ENCODE results near the gene TBX18. TPM values are rescaled to one million over a fixed set of nuclear protein-coding genes. Genes with fewer than 3 reads are reported as not detected.

Gene TBX18
- total RNA-seq, 2 experiments from 2014 or later: not detected

DNA sequence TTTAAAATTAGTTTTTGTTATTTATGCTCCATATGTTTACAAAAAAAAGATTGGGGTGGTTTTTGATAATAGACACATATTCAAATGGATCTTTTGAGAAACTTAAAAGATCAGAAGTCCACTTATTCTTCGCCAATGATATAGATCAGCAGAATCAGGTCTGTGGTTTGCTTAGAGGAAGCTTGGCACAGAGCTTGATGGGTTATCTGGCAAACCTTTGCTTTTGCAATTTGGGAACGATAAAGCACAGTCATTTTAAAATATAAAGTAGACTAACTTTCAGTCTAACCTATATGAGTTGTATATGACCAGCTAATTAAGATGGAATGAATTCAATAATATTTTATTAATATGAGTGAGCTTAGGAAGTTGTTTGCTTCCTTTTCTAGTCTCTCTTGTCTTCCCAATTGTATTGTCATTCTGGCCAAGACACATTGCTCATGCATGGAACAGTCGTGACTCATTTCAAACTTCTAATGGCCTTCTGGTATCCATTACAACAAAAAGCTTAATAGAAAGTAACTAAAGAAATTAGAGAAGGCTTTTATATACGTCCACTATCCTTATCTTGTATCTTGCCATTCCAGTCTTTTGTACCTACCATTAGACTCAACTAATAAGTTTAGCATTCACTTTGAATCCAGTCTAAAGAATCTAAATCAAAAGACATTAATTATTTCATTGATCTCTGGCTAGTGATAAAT lies 118.7 kb downstream of the TBX18 start:
- no peak for DNase-seq
- intact Hi-C loops (cut with micrococcal nuclease): no loop called here
- Mint-ChIP-seq H3K9me3 (no peaks in the 10 kb centered on the region), H3K4me1 (ENCODE audit: low read depth) (no peaks in the 10 kb centered on the region), H3K27ac (no peak overlapping the region), H3K36me3 (no peaks in the 10 kb centered on the region), H3K4me3 (no peak overlapping the region), H3K27me3 (no peaks in the 10 kb centered on the region)
- POLR2A ChIA-PET: interaction anchor here (0.7 kb wide), 1 partner anchor 30 kb away, joined by 3 read pairs; no protein-coding TSS in a partner anchor
- CTCF ChIA-PET: no interaction called here

DNA sequence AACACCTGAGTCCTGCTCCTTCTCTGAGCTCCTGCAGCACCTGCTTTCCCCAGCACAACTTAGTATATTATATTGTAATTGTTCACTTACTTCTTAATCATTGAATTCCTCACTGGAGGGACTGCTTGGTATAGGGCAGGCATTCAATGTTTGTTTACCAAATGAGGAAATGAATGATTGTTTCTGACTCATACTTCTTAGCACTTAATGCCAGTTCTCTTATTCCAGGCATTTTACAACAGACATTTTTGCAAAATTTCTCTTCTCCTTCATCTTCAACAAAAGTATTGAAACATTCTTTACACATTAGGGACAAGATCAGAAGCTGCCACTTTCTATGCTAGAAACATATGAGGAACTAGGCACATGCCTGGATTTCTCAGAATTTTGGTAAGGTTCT lies 119.4 kb downstream of the TBX18 start:
- no peak overlapping the region for H3K4me3 Mint-ChIP-seq
- intact Hi-C loops (cut with micrococcal nuclease): no loop called here
- H3K9me3 Mint-ChIP-seq: no peaks in the 10 kb centered on the region
- no peaks in the 10 kb centered on the region for H3K27me3 Mint-ChIP-seq
- CTCF ChIA-PET: no interaction called here
- POLR2A ChIA-PET: no interaction called here
- H3K4me1 Mint-ChIP-seq (ENCODE audit: low read depth): no peaks in the 10 kb centered on the region
- H3K27ac Mint-ChIP-seq: no peak overlapping the region
- H3K36me3 Mint-ChIP-seq: no peaks in the 10 kb centered on the region
- no peak for DNase-seq

DNA sequence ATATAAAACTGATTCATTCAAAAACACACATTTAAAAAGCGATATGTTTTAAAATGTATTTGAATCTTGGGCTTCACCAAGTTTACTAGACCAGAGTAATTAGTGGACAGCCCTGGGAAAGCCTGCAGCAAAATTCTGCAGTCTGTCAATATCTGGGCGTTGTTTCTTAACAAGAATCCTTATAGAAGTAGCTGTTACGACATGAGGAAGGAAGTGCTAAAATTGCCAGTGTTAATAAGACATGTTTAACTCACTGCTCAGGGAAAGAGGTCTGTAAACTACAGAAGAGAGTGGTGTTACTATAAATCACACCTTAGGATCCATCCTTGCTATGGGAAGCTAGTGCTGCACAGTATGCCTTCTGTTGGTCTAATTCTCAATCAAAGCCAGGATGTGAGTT lies 120.6 kb downstream of the TBX18 start:
- Mint-ChIP-seq H3K9me3 (no peaks in the 10 kb centered on the region), H3K4me1 (ENCODE audit: low read depth) (no peaks in the 10 kb centered on the region), H3K4me3 (no peak overlapping the region), H3K27ac (no peak overlapping the region), H3K36me3 (no peaks in the 10 kb centered on the region), H3K27me3 (no peaks in the 10 kb centered on the region)
- intact Hi-C loops (cut with micrococcal nuclease): no loop called here
- ChIA-PET POLR2A (no interaction called here), CTCF (no interaction called here)
- DNase-seq: no peak

DNA sequence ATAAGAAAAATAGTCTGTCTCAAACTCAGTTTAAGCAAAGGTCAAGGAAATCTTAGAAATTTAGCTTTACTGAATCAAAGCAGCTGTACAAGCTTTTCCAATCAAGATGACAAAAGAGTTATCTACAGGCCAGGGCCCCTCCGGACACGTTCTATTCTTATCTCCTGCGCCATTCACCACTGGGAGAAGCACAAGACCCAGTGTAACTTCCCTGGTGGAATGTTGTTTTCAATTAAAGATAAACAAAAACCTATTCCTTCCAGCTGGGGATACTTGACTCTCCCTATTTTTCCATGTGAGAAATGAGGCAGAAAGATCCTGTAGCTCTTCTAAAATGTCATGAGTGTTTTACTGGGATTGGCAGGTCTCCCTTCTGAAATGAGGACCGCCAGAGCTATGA lies 123.3 kb downstream of the TBX18 start:
- ChIA-PET CTCF (no interaction called here), POLR2A (no interaction called here)
- H3K27me3 Mint-ChIP-seq: no peaks in the 10 kb centered on the region
- H3K9me3 Mint-ChIP-seq: peaks cover 8% of the 10 kb centered on the region
- no peaks in the 10 kb centered on the region for H3K4me1 Mint-ChIP-seq (ENCODE audit: low read depth)
- H3K36me3 Mint-ChIP-seq: no peaks in the 10 kb centered on the region
- H3K4me3 Mint-ChIP-seq: no peak overlapping the region
- no peak overlapping the region for H3K27ac Mint-ChIP-seq
- intact Hi-C loops (cut with micrococcal nuclease): no loop called here
- no peak for DNase-seq

DNA sequence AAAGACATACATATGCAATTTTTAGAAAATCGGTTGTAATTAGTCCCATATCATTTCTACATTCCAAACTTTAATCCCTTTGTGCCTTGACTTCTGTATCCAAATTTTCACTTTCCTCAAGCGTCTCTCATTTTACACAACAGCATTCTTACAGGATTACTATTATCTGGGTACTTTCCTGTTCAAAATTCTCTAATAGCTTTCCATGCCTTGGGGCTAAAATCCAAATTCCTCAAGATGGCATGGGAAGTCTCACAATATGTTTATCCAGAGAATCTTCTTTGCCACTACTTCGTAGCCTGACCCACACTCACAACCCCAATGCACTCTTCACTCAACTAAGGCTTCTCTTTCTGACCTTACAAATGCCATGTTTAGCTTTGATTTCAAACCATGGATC lies 125.0 kb downstream of the TBX18 start:
- Mint-ChIP-seq H3K36me3 (no peaks in the 10 kb centered on the region), H3K9me3 (peaks cover 9% of the 10 kb centered on the region), H3K4me1 (ENCODE audit: low read depth) (no peaks in the 10 kb centered on the region), H3K27ac (no peak overlapping the region), H3K27me3 (no peaks in the 10 kb centered on the region), H3K4me3 (no peak overlapping the region)
- ChIA-PET POLR2A (no interaction called here), CTCF (no interaction called here)
- DNase-seq: no peak
- intact Hi-C loops (cut with micrococcal nuclease): no loop called here

DNA sequence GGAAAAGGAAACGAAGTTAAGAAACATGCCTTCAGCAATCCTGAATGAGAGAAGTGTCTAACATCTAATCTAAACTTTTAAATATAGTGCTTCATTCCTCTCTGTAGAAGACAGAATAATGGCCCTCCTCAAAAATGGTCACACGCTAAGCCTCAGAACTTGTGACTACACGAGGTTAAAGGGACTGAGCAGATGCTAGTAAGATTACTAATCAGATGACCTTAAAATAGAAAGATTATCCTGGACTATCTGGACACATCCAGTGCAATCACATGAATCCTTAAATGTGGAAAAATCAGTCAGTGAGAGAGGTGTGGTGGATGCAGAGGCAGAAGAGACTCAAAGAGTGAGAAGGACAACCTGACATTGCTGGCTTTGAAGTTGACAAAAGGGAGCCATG lies 126.1 kb downstream of the TBX18 start:
- H3K36me3 Mint-ChIP-seq: no peaks in the 10 kb centered on the region
- no peaks in the 10 kb centered on the region for H3K27me3 Mint-ChIP-seq
- H3K9me3 Mint-ChIP-seq: peaks cover 9% of the 10 kb centered on the region
- intact Hi-C loops (cut with micrococcal nuclease): no loop called here
- CTCF ChIA-PET: no interaction called here
- no peak overlapping the region for H3K4me3 Mint-ChIP-seq
- POLR2A ChIA-PET: no interaction called here
- H3K27ac Mint-ChIP-seq: no peak overlapping the region
- DNase-seq: no peak
- H3K4me1 Mint-ChIP-seq (ENCODE audit: low read depth): no peaks in the 10 kb centered on the region
